CD4-positive, CD25-positive, alpha-beta regulatory T cell (primary cell): ENCODE data around the gene MTA3. TPM values are rescaled to one million over a fixed set of nuclear protein-coding genes. Genes with fewer than 3 reads are reported as not detected.

Source experiments
- ATAC-seq, 2 donors: fragments of 150-1000 bp; cut with Tn5 transposase; one replicate each; pipeline ENCODE4 v1.10.0; 2021; ENCODE audit warnings: low read depth in 2 of 2, moderate number of reproducible peaks in 2 of 2, moderate library complexity in 1 of 2
- DNase-seq, 3 donors: peaks; one replicate each; pipeline versions ENCODE4 v3.0.0 to v3.0.0-alpha.2; 2012 to 2022; ENCODE audit warnings: mixed read lengths in 1 of 3
- H3K27ac ChIP-seq: one replicate; pipeline ENCODE4 v1.7.0; 2013; ENCODE audit warnings: mild to moderate bottlenecking, low read length; ENCODE audit not compliant: insufficient read depth, poor library complexity, severe bottlenecking
- H3K27me3 ChIP-seq: one replicate; pipeline ENCODE4 v1.7.0; 2013; ENCODE audit warnings: low read length; ENCODE audit not compliant: control insufficient read depth, insufficient read depth
- H3K36me3 ChIP-seq: one replicate; pipeline ENCODE4 v1.7.0; 2013; ENCODE audit warnings: mild to moderate bottlenecking, low read length, moderate library complexity; ENCODE audit not compliant: control insufficient read depth, insufficient read depth
- H3K4me1 ChIP-seq: 2 replicates; pipeline ENCODE4 v1.7.0; 2013; ENCODE audit warnings: mild to moderate bottlenecking, low read length; ENCODE audit not compliant: insufficient read depth, control insufficient read depth, poor library complexity, severe bottlenecking
- H3K4me3 ChIP-seq: one replicate; pipeline ENCODE4 v1.7.0; 2013; ENCODE audit warnings: low read depth, mild to moderate bottlenecking, low read length, moderate library complexity
- H3K9me3 ChIP-seq, 2 experiments: 1 replicate in 1 of 2; 2 replicates in 1 of 2; pipeline ENCODE4 v1.7.0; 2013; ENCODE audit warnings: low read length in 2 of 2, mild to moderate bottlenecking in 1 of 2, moderate library complexity in 1 of 2; ENCODE audit not compliant: control insufficient read depth in 2 of 2
- H3K27ac Mint-ChIP-seq, 3 donors: one replicate each; pipeline ENCODE4 v1.8.0; 2020 to 2022; ENCODE audit warnings: mild to moderate bottlenecking in 3 of 3, mixed read lengths in 3 of 3, moderate library complexity in 2 of 3
- H3K27me3 Mint-ChIP-seq: one replicate; pipeline ENCODE4 v1.8.0; 2022; ENCODE audit warnings: mild to moderate bottlenecking, mixed read lengths
- H3K36me3 Mint-ChIP-seq: one replicate; pipeline ENCODE4 v1.8.0; 2020; ENCODE audit warnings: mixed read lengths
- H3K4me1 Mint-ChIP-seq, 4 donors: one replicate each; pipeline ENCODE4 v1.8.0; 2020 to 2022; ENCODE audit warnings: mixed read lengths in 4 of 4, mild to moderate bottlenecking in 1 of 4
- H3K4me3 Mint-ChIP-seq, 4 donors: one replicate each; pipeline ENCODE4 v1.8.0; 2020 to 2022; ENCODE audit warnings: mild to moderate bottlenecking in 4 of 4, mixed read lengths in 4 of 4, moderate library complexity in 3 of 4
- H3K9me3 Mint-ChIP-seq, 7 donors: one replicate each; pipeline ENCODE4 v1.8.0; 2020 to 2022; ENCODE audit warnings: mixed read lengths in 7 of 7, mild to moderate bottlenecking in 3 of 7, moderate library complexity in 2 of 7
- polyA plus RNA-seq, 4 donors: library from polyadenylated mRNA; unstranded; fragments of 300-500 nt; fragmentation: Illumina TruSeq; gene quantifications; one replicate each; pipeline ENCODE4 v1.2.3, GENCODE V29; 2021
- total RNA-seq: library from RNA; stranded (reverse); gene quantifications from one replicate; pipeline ENCODE4 v1.2.3, GENCODE V29; 2022

The MTA3 gene
- total and polyA plus RNA-seq, 5 donors from 2014 or later: 7.7 to 20.4 (median 9.4) TPM

DNA sequence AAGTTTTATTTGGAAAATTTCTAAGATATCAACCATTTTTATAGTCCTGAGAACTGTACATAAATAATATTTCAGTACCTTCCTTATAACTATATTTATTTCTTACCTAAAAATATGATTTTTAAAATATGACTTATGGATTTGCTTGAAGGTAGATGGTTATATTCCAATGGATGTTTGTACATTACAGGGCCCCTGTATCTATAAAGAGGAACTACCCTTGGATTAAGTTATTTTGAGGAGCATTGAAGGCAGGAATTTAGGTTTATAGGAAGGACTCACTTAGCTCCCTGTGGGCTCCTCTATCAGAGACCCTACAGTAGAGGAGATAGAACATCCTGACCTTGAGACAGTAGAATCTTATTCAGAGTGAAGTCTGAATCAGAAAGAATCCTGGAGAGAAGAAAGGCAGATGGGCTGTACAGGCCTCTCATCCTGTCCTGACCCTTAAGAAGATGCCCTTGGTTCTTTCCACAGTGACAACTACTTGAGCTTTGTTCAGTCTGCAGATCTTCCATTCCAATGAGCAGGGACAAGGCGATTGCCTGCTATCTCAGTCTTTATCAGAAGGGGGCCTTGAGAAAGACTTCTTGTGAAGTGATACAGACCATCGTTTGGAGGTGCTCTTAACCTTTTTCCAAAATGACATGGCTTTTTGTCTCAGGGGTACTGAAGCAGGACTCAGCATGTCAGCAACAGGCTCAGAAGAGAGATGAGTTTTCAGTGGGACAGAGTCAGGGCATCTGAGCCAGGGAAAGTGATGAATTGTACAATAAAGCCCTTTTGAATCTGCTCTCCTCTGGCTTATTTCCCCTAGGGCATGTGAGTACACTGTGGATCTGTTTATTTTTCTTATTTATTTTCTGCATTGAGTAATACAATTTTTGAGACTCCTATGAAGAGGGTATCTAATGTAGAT, 174.6 kb downstream of the MTA3 start:
- no peak overlapping the region for H3K4me3 Mint-ChIP-seq
- peaks cover 48% of the 10 kb centered on the region for H3K36me3 Mint-ChIP-seq
- Histone ChIP-seq H3K4me1 (no peaks in the 10 kb centered on the region), H3K4me3 (no peak overlapping the region), H3K36me3 (no peaks in the 10 kb centered on the region), H3K27me3 (no peaks in the 10 kb centered on the region), H3K27ac (no peak overlapping the region), H3K9me3 (peaks cover 0 to 3% of the 10 kb centered on the region in 2 experiments)
- H3K27me3 Mint-ChIP-seq: no peaks in the 10 kb centered on the region
- peak overlapping the region in 1 of 3 donors; percentile 38 for H3K27ac Mint-ChIP-seq
- ATAC-seq (no peak), DNase-seq (no peak)
- H3K9me3 Mint-ChIP-seq: peaks cover 0 to 9% (median 0%) of the 10 kb centered on the region in 7 donors
- H3K4me1 Mint-ChIP-seq: peaks cover 0 to 4% (median 1%) of the 10 kb centered on the region in 4 donors

DNA sequence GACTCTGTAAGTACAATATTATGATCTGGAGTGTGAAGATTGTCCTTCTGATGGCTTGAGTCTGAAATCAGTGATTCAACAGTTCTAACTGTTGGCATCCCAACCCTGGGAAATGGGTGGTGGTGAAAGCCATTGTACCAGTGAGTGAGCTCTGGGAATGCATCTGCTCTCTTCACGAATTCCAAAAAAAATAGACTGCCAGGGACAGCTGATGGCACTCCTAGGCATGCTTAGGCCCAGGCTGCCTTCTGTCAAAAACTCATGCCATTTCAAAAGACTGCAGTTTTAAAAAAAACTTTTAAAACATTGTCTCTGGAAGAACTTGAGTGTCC, 175.2 kb downstream of the MTA3 start:
- Histone ChIP-seq H3K4me3 (no peak overlapping the region), H3K36me3 (no peaks in the 10 kb centered on the region), H3K4me1 (no peaks in the 10 kb centered on the region), H3K9me3 (peaks cover 0 to 3% of the 10 kb centered on the region in 2 experiments), H3K27ac (no peak overlapping the region), H3K27me3 (no peaks in the 10 kb centered on the region)
- Mint-ChIP-seq H3K27ac (no peak overlapping the region), H3K4me3 (no peak overlapping the region), H3K4me1 (peaks cover 0 to 4% (median 1%) of the 10 kb centered on the region in 4 donors), H3K36me3 (peaks cover 46% of the 10 kb centered on the region), H3K27me3 (no peaks in the 10 kb centered on the region), H3K9me3 (peaks cover 0 to 5% (median 0%) of the 10 kb centered on the region in 7 donors)
- ATAC-seq (no peak), DNase-seq (no peak)

DNA sequence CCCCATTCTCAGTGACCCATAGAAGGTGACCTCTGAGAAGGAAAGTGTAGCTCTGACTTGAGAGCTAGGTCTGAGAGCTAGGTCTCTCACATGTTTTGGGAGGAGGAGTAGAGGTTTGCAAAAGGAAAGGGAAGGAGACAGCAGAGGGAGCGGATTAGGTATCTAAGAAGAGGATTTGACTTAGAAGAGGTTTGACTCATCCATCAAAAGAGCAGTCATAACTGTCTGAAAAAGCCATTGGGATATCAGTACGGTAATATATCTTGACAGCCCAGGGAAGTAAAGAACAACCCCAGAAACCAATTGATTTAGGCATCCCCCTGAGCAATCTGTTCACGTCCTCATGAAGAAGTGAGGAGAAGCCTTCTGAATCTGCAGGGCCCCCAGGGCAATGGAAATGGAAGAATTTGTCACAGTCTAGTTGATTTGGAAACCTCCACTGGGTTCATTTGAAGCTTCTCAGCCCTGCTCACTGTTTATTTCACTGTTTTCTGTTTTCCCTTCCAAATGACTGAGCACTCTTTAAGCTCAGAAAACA, 176.2 kb downstream of the MTA3 start:
- Mint-ChIP-seq H3K36me3 (peaks cover 44% of the 10 kb centered on the region), H3K9me3 (peaks cover 0 to 3% (median 0%) of the 10 kb centered on the region in 7 donors), H3K4me1 (peaks cover 0 to 4% (median 1%) of the 10 kb centered on the region in 4 donors), H3K27ac (no peak overlapping the region), H3K27me3 (no peaks in the 10 kb centered on the region), H3K4me3 (no peak overlapping the region)
- Histone ChIP-seq H3K36me3 (no peaks in the 10 kb centered on the region), H3K4me1 (no peaks in the 10 kb centered on the region), H3K27me3 (no peaks in the 10 kb centered on the region), H3K4me3 (no peak overlapping the region), H3K27ac (no peak overlapping the region), H3K9me3 (peaks cover 0 to 3% of the 10 kb centered on the region in 2 experiments)
- ATAC-seq (no peak), DNase-seq (no peak)

DNA sequence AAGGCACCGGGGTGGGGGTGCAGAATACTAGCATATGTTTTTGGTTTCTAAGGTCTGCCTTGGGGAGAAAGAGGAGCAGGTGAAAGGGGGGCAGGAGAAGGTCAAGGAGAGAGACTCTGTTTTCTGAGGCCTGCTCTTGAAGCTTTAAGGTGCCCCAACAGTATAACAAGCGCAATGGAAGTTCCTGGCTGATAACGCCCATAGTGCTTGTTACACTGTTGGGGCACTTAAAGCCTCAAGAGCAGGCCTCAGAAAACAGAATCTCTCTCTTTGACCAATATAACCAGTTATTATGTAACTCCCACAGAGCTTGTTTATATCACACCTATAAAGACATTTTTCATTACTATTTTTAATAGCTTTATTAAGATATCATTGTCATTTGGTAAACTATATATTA, 179.0 kb downstream of the MTA3 start:
- Histone ChIP-seq H3K27me3 (no peaks in the 10 kb centered on the region), H3K27ac (no peak overlapping the region), H3K4me1 (no peaks in the 10 kb centered on the region), H3K36me3 (no peaks in the 10 kb centered on the region), H3K4me3 (no peak overlapping the region), H3K9me3 (peaks cover 0 to 3% of the 10 kb centered on the region in 2 experiments)
- no peaks in the 10 kb centered on the region for H3K9me3 Mint-ChIP-seq
- no peak overlapping the region for H3K27ac Mint-ChIP-seq
- no peak overlapping the region for H3K4me3 Mint-ChIP-seq
- ATAC-seq (no peak), DNase-seq (no peak)
- peaks cover 0 to 4% (median 0%) of the 10 kb centered on the region in 4 donors for H3K4me1 Mint-ChIP-seq
- peaks cover 33% of the 10 kb centered on the region for H3K36me3 Mint-ChIP-seq
- H3K27me3 Mint-ChIP-seq: no peaks in the 10 kb centered on the region

GRCh38 chr2:42748840-42749239, 180.4 kb downstream of the MTA3 start:
- no peak for DNase-seq
- Histone ChIP-seq H3K27ac (no peak overlapping the region), H3K36me3 (no peaks in the 10 kb centered on the region), H3K4me3 (no peak overlapping the region), H3K27me3 (no peaks in the 10 kb centered on the region), H3K4me1 (no peaks in the 10 kb centered on the region), H3K9me3 (no peaks in the 10 kb centered on the region)
- peak overlapping the region in 1 of 3 donors; percentile 33 for H3K27ac Mint-ChIP-seq
- ATAC-seq: no peak
- H3K36me3 Mint-ChIP-seq: peaks cover 27% of the 10 kb centered on the region
- no peak overlapping the region for H3K4me3 Mint-ChIP-seq
- H3K9me3 Mint-ChIP-seq: no peaks in the 10 kb centered on the region
- H3K27me3 Mint-ChIP-seq: no peaks in the 10 kb centered on the region
- no peaks in the 10 kb centered on the region for H3K4me1 Mint-ChIP-seq

DNA sequence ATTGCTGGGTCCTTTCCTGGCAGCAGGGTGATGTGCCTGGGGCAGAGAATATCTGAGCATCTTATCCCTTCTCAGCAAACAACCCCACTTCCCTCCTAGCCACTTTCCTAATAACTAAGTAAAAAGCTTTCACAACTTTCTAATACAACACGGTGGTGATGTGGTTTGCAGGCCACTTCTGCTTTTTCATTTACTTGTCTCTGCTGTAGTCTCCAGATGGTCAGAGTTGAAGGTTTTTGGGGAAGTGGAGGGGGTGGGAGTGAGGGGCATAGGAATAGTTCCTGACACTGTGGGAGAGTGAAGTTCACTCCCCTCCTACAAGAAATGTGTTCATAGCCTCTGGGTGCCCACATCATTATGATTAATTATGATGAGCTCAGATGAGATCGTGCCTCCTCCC, 183.9 kb downstream of the MTA3 start:
- H3K27ac Mint-ChIP-seq: peak overlapping the region in 1 of 3 donors; percentile 7
- H3K27ac ChIP-seq: no peak overlapping the region
- no peaks in the 10 kb centered on the region for H3K9me3 ChIP-seq
- no peak for DNase-seq
- H3K4me3 Mint-ChIP-seq: no peak overlapping the region
- H3K9me3 Mint-ChIP-seq: peaks cover 0 to 2% (median 0%) of the 10 kb centered on the region in 7 donors
- no peaks in the 10 kb centered on the region for H3K27me3 Mint-ChIP-seq
- no peaks in the 10 kb centered on the region for H3K27me3 ChIP-seq
- peaks cover 24% of the 10 kb centered on the region for H3K36me3 Mint-ChIP-seq
- peak in 1 of 2 donors; percentile 35 for ATAC-seq
- no peaks in the 10 kb centered on the region for H3K4me1 ChIP-seq
- H3K36me3 ChIP-seq: no peaks in the 10 kb centered on the region
- no peak overlapping the region for H3K4me3 ChIP-seq
- H3K4me1 Mint-ChIP-seq: no peaks in the 10 kb centered on the region

DNA sequence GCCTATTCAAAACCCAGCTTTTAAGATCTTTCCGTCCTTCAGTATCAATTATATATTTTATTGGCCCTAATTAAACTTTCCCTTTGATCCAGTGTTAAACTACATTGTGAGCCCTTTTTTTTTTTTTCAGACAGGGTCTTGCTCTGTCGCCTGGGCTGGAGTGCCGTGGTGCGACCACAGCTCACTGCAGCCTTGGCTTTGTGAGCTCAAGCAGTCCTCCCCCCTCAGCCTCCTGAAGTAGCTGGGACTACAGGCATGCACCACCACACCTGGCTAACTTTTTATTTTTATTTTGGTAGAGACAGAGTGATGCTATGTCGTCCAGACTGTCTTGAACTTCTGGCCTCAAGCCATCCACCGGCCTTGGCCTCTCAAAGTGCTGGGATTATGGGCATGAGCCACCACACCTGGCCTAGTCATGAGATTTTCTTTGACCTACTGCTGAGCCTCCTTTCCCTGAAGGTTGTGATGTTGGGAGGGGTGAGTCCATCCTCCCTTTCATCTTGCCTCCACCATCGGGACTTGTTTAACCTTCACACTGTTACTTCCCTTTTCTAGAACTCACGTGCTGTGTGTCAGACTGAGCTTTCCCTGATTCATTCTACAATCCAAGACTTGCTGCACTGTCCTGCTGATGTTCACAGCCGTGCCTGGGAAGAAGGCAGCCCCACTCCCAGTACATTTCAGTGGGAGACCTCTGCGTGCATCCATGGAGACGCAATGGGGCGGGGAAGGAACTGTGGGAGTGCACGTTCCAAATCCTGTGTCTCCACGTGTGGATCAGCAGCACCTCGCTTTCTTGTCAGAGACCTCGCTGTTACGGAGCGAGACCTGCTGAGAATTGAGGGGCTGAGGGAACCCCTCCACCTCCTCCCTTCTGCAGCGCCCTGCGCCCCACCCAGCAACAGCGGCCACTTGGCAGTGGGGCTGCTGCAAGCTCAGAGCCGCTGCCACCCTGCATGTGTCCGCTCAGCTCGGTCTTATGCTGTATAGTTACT, 184.7 kb downstream of the MTA3 start:
- Mint-ChIP-seq H3K4me3 (no peak overlapping the region), H3K9me3 (peaks cover 0 to 2% (median 0%) of the 10 kb centered on the region in 7 donors), H3K27me3 (no peaks in the 10 kb centered on the region), H3K4me1 (no peaks in the 10 kb centered on the region), H3K27ac (peak overlapping the region in 1 of 3 donors; percentile 7), H3K36me3 (peaks cover 25% of the 10 kb centered on the region)
- Histone ChIP-seq H3K27ac (no peak overlapping the region), H3K4me3 (no peak overlapping the region), H3K36me3 (no peaks in the 10 kb centered on the region), H3K27me3 (no peaks in the 10 kb centered on the region), H3K9me3 (no peaks in the 10 kb centered on the region), H3K4me1 (no peaks in the 10 kb centered on the region)
- DNase-seq (no peak), ATAC-seq (no peak)
